ENCODE measurements around the gene CCDC91.

CCDC91 gene

DNA sequence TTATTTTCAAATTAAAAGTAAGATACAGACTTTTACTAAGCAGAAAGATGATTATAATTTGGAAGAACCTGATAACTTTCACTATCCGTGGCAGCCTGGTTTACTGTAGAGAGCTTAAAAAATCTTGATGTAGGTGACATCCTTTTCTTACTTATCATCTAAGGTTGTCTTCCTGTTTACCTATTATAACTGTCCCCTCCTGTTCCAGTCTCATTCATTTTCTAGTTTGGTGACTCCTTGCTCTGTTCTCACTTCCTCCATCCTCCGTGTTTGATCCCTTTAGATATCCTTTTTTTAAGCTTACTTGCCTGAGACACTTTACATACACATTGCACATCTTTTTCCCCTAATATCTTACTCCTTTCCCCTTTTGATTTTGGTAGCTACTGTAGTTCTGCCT lies 27.5 kb downstream of the CCDC91 start:
- CTCF ChIA-PET, result no interaction called here
- no peak overlapping the region for H3K4me3 ChIP-seq (ENCODE audit: control insufficient read depth in 1 of 7, extremely low read depth in 1 of 7, insufficient read depth in 4 of 7, low read depth in 2 of 7, low read length in 6 of 7)
- H3K36me3 ChIP-seq (ENCODE audit: control insufficient read depth in 4 of 4, insufficient read depth in 4 of 4, low read length in 3 of 4), result peaks cover 3 to 12% (median 6%) of the 10 kb centered on the region in 4 experiments
- peaks cover 0 to 29% (median 2%) of the 10 kb centered on the region in 5 experiments for H3K9me3 ChIP-seq (ENCODE audit: control extremely low read depth in 1 of 5, control insufficient read depth in 4 of 5, insufficient read depth in 2 of 5, low read depth in 1 of 5, low read length in 4 of 5)
- no peak for DNase-seq
- 100% methylated on average over 1 of the region's 2 CpGs for WGBS (ENCODE audit: insufficient coverage)
- peaks cover 0 to 2% (median 0%) of the 10 kb centered on the region in 4 experiments for H3K4me1 ChIP-seq (ENCODE audit: control extremely low read depth in 1 of 4, control insufficient read depth in 4 of 4, insufficient read depth in 4 of 4, low read length in 3 of 4)
- no peak overlapping the region for H3K27ac ChIP-seq (ENCODE audit: insufficient read depth in 1 of 2, low read depth in 1 of 2, low read length in 2 of 2, poor library complexity in 1 of 2, severe bottlenecking in 2 of 2)
- POLR2A ChIA-PET, result no interaction called here
- H3K27me3 ChIP-seq (replicated peaks in 2 of 5; ENCODE audit: control insufficient read depth in 4 of 5, insufficient read depth in 5 of 5, low read length in 4 of 5), result no peaks in the 10 kb centered on the region

DNA sequence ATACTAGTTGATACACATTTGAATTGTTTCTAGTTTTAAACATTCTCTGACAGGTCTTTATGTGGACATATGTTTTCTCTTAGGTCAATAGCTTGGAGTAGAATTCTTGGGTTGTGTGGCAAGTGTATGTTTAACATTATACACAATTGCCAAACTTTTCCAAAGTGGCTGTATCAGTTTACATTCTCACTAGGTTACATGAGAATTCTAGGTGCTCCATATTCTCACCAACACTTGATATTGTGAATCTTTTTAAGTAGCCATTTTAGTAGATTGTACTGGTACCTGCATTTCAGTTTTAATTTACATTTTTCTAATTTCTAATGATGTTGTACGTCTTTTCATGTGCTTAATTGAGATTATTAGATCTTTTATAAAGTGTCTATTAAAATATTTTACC lies 28.6 kb downstream of the CCDC91 start:
- H3K4me3 ChIP-seq (ENCODE audit: control insufficient read depth in 1 of 7, extremely low read depth in 1 of 7, insufficient read depth in 4 of 7, low read depth in 2 of 7, low read length in 6 of 7), result no peak overlapping the region
- H3K27me3 ChIP-seq (replicated peaks in 2 of 5; ENCODE audit: control insufficient read depth in 4 of 5, insufficient read depth in 5 of 5, low read length in 4 of 5), result no peaks in the 10 kb centered on the region
- peaks cover 0 to 7% (median 4%) of the 10 kb centered on the region in 4 experiments for H3K36me3 ChIP-seq (ENCODE audit: control insufficient read depth in 4 of 4, insufficient read depth in 4 of 4, low read length in 3 of 4)
- WGBS (ENCODE audit: insufficient coverage), result no CpG with 5 or more reads among the region's 1 CpG
- H3K9me3 ChIP-seq (ENCODE audit: control extremely low read depth in 1 of 5, control insufficient read depth in 4 of 5, insufficient read depth in 2 of 5, low read depth in 1 of 5, low read length in 4 of 5), result peaks cover 0 to 29% (median 1%) of the 10 kb centered on the region in 5 experiments
- CTCF ChIA-PET, result no interaction called here
- POLR2A ChIA-PET, result no interaction called here
- peaks cover 0 to 2% (median 0%) of the 10 kb centered on the region in 4 experiments for H3K4me1 ChIP-seq (ENCODE audit: control extremely low read depth in 1 of 4, control insufficient read depth in 4 of 4, insufficient read depth in 4 of 4, low read length in 3 of 4)
- DNase-seq, result no peak
- H3K27ac ChIP-seq (ENCODE audit: insufficient read depth in 1 of 2, low read depth in 1 of 2, low read length in 2 of 2, poor library complexity in 1 of 2, severe bottlenecking in 2 of 2), result no peak overlapping the region

DNA sequence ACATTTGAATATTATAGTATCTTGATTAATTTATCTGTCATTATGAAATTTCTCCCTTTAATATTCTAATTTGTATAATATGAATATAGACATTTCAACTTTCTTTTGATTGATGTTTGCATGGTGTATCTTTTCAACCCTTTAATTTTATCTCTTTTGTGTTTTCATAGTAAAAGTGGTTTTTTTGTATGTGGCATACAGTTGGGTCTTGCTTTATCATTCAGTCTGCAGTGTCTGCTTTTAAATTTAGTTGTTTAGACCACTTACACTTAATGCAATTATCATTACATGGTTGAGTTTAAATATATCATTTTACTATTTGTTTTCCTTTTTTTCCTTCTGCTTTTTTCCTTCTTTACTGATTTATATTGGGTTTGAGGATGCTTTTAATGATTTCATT lies 29.6 kb downstream of the CCDC91 start:
- H3K4me3 ChIP-seq (ENCODE audit: control insufficient read depth in 1 of 7, extremely low read depth in 1 of 7, insufficient read depth in 4 of 7, low read depth in 2 of 7, low read length in 6 of 7), result no peak overlapping the region
- H3K4me1 ChIP-seq (ENCODE audit: control extremely low read depth in 1 of 4, control insufficient read depth in 4 of 4, insufficient read depth in 4 of 4, low read length in 3 of 4), result peaks cover 0 to 7% (median 1%) of the 10 kb centered on the region in 4 experiments
- H3K9me3 ChIP-seq (ENCODE audit: control extremely low read depth in 1 of 5, control insufficient read depth in 4 of 5, insufficient read depth in 2 of 5, low read depth in 1 of 5, low read length in 4 of 5), result peaks cover 0 to 27% (median 0%) of the 10 kb centered on the region in 5 experiments
- peaks cover 0 to 6% (median 4%) of the 10 kb centered on the region in 4 experiments for H3K36me3 ChIP-seq (ENCODE audit: control insufficient read depth in 4 of 4, insufficient read depth in 4 of 4, low read length in 3 of 4)
- no peak for DNase-seq
- H3K27ac ChIP-seq (ENCODE audit: insufficient read depth in 1 of 2, low read depth in 1 of 2, low read length in 2 of 2, poor library complexity in 1 of 2, severe bottlenecking in 2 of 2), result no peak overlapping the region
- ChIA-PET CTCF (no interaction called here), POLR2A (no interaction called here)
- H3K27me3 ChIP-seq (replicated peaks in 2 of 5; ENCODE audit: control insufficient read depth in 4 of 5, insufficient read depth in 5 of 5, low read length in 4 of 5), result no peaks in the 10 kb centered on the region

GRCh38 chr12:28222081-28222700 lies 31.9 kb downstream of the CCDC91 start:
- H3K27me3 ChIP-seq (replicated peaks in 2 of 5; ENCODE audit: control insufficient read depth in 4 of 5, insufficient read depth in 5 of 5, low read length in 4 of 5), result no peaks in the 10 kb centered on the region
- H3K4me3 ChIP-seq (ENCODE audit: control insufficient read depth in 1 of 7, extremely low read depth in 1 of 7, insufficient read depth in 4 of 7, low read depth in 2 of 7, low read length in 6 of 7), result no peak overlapping the region
- peaks cover 0 to 38% (median 2%) of the 10 kb centered on the region in 5 experiments for H3K9me3 ChIP-seq (ENCODE audit: control extremely low read depth in 1 of 5, control insufficient read depth in 4 of 5, insufficient read depth in 2 of 5, low read depth in 1 of 5, low read length in 4 of 5)
- H3K27ac ChIP-seq (ENCODE audit: insufficient read depth in 1 of 2, low read depth in 1 of 2, low read length in 2 of 2, poor library complexity in 1 of 2, severe bottlenecking in 2 of 2), result no peak overlapping the region
- peaks cover 0 to 7% (median 0%) of the 10 kb centered on the region in 4 experiments for H3K4me1 ChIP-seq (ENCODE audit: control extremely low read depth in 1 of 4, control insufficient read depth in 4 of 4, insufficient read depth in 4 of 4, low read length in 3 of 4)
- H3K36me3 ChIP-seq (ENCODE audit: control insufficient read depth in 4 of 4, insufficient read depth in 4 of 4, low read length in 3 of 4), result peaks cover 3 to 8% (median 5%) of the 10 kb centered on the region in 4 experiments
- POLR2A ChIA-PET, result no interaction called here
- CTCF ChIA-PET, result no interaction called here
- peak in 1 of 3 donors; percentile 23 for DNase-seq
- 100% methylated on average over 1 of the region's 2 CpGs for WGBS (ENCODE audit: insufficient coverage)

GRCh38 chr12:28223025-28223554 lies 32.8 kb downstream of the CCDC91 start:
- DNase-seq, result no peak
- Histone ChIP-seq H3K36me3 (ENCODE audit: control insufficient read depth in 4 of 4, insufficient read depth in 4 of 4, low read length in 3 of 4) (peaks cover 3 to 8% (median 4%) of the 10 kb centered on the region in 4 experiments), H3K4me3 (ENCODE audit: control insufficient read depth in 1 of 7, extremely low read depth in 1 of 7, insufficient read depth in 4 of 7, low read depth in 2 of 7, low read length in 6 of 7) (no peak overlapping the region), H3K9me3 (ENCODE audit: control extremely low read depth in 1 of 5, control insufficient read depth in 4 of 5, insufficient read depth in 2 of 5, low read depth in 1 of 5, low read length in 4 of 5) (peaks cover 0 to 30% (median under 1%) of the 10 kb centered on the region in 5 experiments), H3K27me3 (replicated peaks in 2 of 5; ENCODE audit: control insufficient read depth in 4 of 5, insufficient read depth in 5 of 5, low read length in 4 of 5) (no peaks in the 10 kb centered on the region), H3K27ac (ENCODE audit: insufficient read depth in 1 of 2, low read depth in 1 of 2, low read length in 2 of 2, poor library complexity in 1 of 2, severe bottlenecking in 2 of 2) (no peak overlapping the region), H3K4me1 (ENCODE audit: control extremely low read depth in 1 of 4, control insufficient read depth in 4 of 4, insufficient read depth in 4 of 4, low read length in 3 of 4) (peaks cover 0 to 7% (median 0%) of the 10 kb centered on the region in 4 experiments)
- ChIA-PET POLR2A (no interaction called here), CTCF (no interaction called here)
- 88% methylated on average over 1 of the region's 3 CpGs for WGBS (ENCODE audit: insufficient coverage)

DNA sequence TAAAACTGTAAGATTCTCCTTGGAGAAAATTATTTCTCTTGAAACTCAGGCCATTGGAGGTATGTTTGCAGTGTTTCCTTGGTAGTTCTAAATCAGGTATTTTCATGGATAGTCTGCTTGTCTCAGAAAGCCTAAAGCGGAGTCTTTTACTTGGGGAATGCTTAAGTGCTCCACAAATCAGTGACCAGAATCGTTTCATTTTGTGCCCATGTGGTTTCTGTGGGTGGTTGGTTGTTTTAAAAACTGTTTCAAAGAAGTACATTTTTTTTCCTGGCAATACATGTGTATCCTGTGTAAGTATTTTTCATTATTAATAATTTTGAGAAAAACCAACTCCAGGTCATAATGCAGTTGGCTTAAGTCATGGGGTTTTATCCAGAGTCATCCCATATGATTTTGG lies 33.6 kb downstream of the CCDC91 start:
- 75% methylated on average over 1 of the region's 2 CpGs for WGBS (ENCODE audit: insufficient coverage)
- ChIA-PET POLR2A (no interaction called here), CTCF (no interaction called here)
- DNase-seq, result no peak
- peaks cover under 1 to 8% (median 4%) of the 10 kb centered on the region in 4 experiments for H3K36me3 ChIP-seq (ENCODE audit: control insufficient read depth in 4 of 4, insufficient read depth in 4 of 4, low read length in 3 of 4)
- H3K27ac ChIP-seq (ENCODE audit: insufficient read depth in 1 of 2, low read depth in 1 of 2, low read length in 2 of 2, poor library complexity in 1 of 2, severe bottlenecking in 2 of 2), result no peak overlapping the region
- peaks cover 0 to 24% (median 0%) of the 10 kb centered on the region in 5 experiments for H3K9me3 ChIP-seq (ENCODE audit: control extremely low read depth in 1 of 5, control insufficient read depth in 4 of 5, insufficient read depth in 2 of 5, low read depth in 1 of 5, low read length in 4 of 5)
- H3K4me1 ChIP-seq (ENCODE audit: control extremely low read depth in 1 of 4, control insufficient read depth in 4 of 4, insufficient read depth in 4 of 4, low read length in 3 of 4), result peaks cover 0 to 7% (median 0%) of the 10 kb centered on the region in 4 experiments
- H3K27me3 ChIP-seq (replicated peaks in 2 of 5; ENCODE audit: control insufficient read depth in 4 of 5, insufficient read depth in 5 of 5, low read length in 4 of 5), result no peaks in the 10 kb centered on the region
- no peak overlapping the region for H3K4me3 ChIP-seq (ENCODE audit: control insufficient read depth in 1 of 7, extremely low read depth in 1 of 7, insufficient read depth in 4 of 7, low read depth in 2 of 7, low read length in 6 of 7)

- POLR2A ChIA-PET, result no interaction called here
- CTCF ChIA-PET, result no interaction called here
- no peak overlapping the region for H3K4me3 ChIP-seq (ENCODE audit: control insufficient read depth in 1 of 7, extremely low read depth in 1 of 7, insufficient read depth in 4 of 7, low read depth in 2 of 7, low read length in 6 of 7)
Measured at GRCh38 chr12:28226705-28227104, 36.4 kb downstream of the CCDC91 start.

More at GRCh38 chr12:28226705-28227104, 36.4 kb downstream of the CCDC91 start:
- no peak overlapping the region for H3K27ac ChIP-seq (ENCODE audit: insufficient read depth in 1 of 2, low read depth in 1 of 2, low read length in 2 of 2, poor library complexity in 1 of 2, severe bottlenecking in 2 of 2)
- peaks cover 2 to 9% (median 6%) of the 10 kb centered on the region in 4 experiments for H3K36me3 ChIP-seq (ENCODE audit: control insufficient read depth in 4 of 4, insufficient read depth in 4 of 4, low read length in 3 of 4)
- H3K9me3 ChIP-seq (ENCODE audit: control extremely low read depth in 1 of 5, control insufficient read depth in 4 of 5, insufficient read depth in 2 of 5, low read depth in 1 of 5, low read length in 4 of 5), result peaks cover 0 to 15% (median 0%) of the 10 kb centered on the region in 5 experiments
- peaks cover 0 to 7% (median 0%) of the 10 kb centered on the region in 4 experiments for H3K4me1 ChIP-seq (ENCODE audit: control extremely low read depth in 1 of 4, control insufficient read depth in 4 of 4, insufficient read depth in 4 of 4, low read length in 3 of 4)
- no peaks in the 10 kb centered on the region for H3K27me3 ChIP-seq (replicated peaks in 2 of 5; ENCODE audit: control insufficient read depth in 4 of 5, insufficient read depth in 5 of 5, low read length in 4 of 5)
- DNase-seq, result no peak

All from common myeloid progenitor, CD34-positive (primary cell).